Measurements from ENCODE around the gene SLFN11. TPM values are rescaled to one million over a fixed set of nuclear protein-coding genes. Genes with fewer than 3 reads are reported as not detected.
A peak's percentile ranks its signal among the peaks of the same experiment; 100 is the strongest.
"Not testable (repeated sequence)": the region's sequence is repeated elsewhere in the genome, so short reads cannot be mapped to it uniquely, and the experiment has no call there.

Gene SLFN11
- total RNA-seq, 4 donors from 2014 or later, result 1.4 to 12.4 (median 10.1) TPM

GRCh38 chr17:35312790-35313711 lies 60.4 kb downstream of the SLFN11 start:
- no peak for DNase-seq
- Histone ChIP-seq H3K27me3 (no peaks in the 10 kb centered on the region), H3K4me3 (peak overlapping the region; percentile 1 to 58 (median 36)), H3K36me3 (no peaks in the 10 kb centered on the region), H3K27ac (peak overlapping the region; percentile 8 to 87 (median 80)), H3K9me3 (no peaks in the 10 kb centered on the region), H3K4me1 (peaks cover 18 to 35% (median 26%) of the 10 kb centered on the region in 3 donors)
- intact Hi-C loops (cut with DNase I), result loop anchor here (5.0 kb wide), 1 partner anchor 224 kb away; the partner anchor contains the start of gene SLFN12L
- 22 to 34% methylated on average over 6 to 9 of the region's 20 CpGs for WGBS, 2 donors
- peak in 2 of 4 donors; percentile 4 to 39 for TF ChIP-seq POLR2A (IDR thresholded peaks at IDR 0.05)
- peak; percentile 68 to 85 (median 78) for TF ChIP-seq CTCF (IDR thresholded peaks at IDR 0.05)

DNA sequence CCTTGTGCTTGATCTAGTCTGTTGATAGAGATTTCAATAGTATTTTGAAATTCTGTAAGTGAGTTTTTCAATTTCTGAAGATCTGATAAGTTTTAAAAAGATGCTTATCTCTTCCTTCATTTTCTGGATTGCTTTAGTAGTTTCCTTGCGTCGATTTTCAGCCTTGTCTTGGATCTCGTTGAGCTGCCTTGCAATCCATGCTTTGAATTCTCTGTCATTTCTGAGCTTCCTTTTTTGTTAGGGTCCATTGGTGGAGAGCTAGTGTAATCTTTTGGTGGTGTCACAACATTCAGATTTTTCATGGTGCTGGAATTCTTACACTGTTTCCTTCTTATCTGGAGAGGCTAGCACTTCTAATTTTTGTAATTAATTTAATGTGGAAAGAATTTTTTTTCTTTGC lies 61.1 kb downstream of the SLFN11 start:
- TF ChIP-seq CTCF (IDR thresholded peaks at IDR 0.05), result no peak
- TF ChIP-seq POLR2A (IDR thresholded peaks at IDR 0.05), result no peak
- Histone ChIP-seq H3K27ac (no peak overlapping the region), H3K36me3 (no peaks in the 10 kb centered on the region), H3K9me3 (no peaks in the 10 kb centered on the region), H3K4me1 (peaks cover 18 to 35% (median 26%) of the 10 kb centered on the region in 3 donors), H3K27me3 (no peaks in the 10 kb centered on the region), H3K4me3 (no peak overlapping the region)
- 61 to 74% methylated on average over 3 of the region's 3 CpGs for WGBS, 2 donors
- no peak for DNase-seq
- intact Hi-C loops (cut with DNase I), result loop anchor here (5.0 kb wide), 1 partner anchor 225 kb away; the partner anchor contains the start of gene SLFN12L

DNA sequence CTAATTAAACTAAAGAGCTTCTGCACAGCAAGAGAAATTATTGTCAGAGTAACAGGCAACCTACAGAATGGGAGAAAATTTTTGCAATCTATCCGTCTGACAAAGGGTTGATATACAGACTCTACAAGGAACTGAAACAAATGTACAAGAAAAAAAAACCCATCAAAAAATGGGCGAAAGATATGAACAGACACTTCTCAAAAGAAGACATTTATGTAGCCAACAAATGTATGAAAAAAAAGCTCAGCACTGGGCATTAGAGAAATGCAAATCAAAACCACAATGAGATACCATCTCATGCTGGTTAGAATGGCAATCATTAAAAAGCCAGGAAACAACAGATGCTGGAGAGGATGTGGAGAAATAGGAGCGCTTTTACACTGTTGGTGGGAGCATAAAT lies 64.1 kb downstream of the SLFN11 start:
- H3K9me3 ChIP-seq; H3K27ac ChIP-seq; DNase-seq; H3K36me3 ChIP-seq; intact Hi-C loops (cut with DNase I); H3K4me3 ChIP-seq; H3K27me3 ChIP-seq: not testable (repeated sequence)
- H3K4me1 ChIP-seq, result peaks cover 14 to 17% (median 15%) of the 10 kb centered on the region in 3 donors
- 85 to 86% methylated on average over 3 of the region's 3 CpGs for WGBS, 2 donors

Small RNAs within 50 kb of the gene (small RNA-seq; reads per million reads assigned to genes)
- gene AC060766.3 (0 to 0.07 (median 0) reads per million in 4 donors), gene AC060766.5 (0 reads per million in 4 donors)

Other genes with a start within 250 kb of the SLFN11 start
- 10 to 100 TPM in 3 of 4 donors, 1 to 10 TPM in 1; 8.2 to 19.6 (median 17.8) TPM for gene NLE1, start 231.3 kb downstream of the SLFN11 start, total RNA-seq
- not detected for gene UNC45B, start 225.8 kb downstream of the SLFN11 start, total RNA-seq
- not detected for gene SLC35G3, start 179.2 kb downstream of the SLFN11 start, total RNA-seq
- 10 to 100 TPM in 2 of 4 donors, 1 to 10 TPM in 2; 7.3 to 20.4 (median 14.0) TPM for gene SLFN5, start 130.5 kb downstream of the SLFN11 start, total RNA-seq
- gene SLFN12, start 58.9 kb upstream of the SLFN11 start, total RNA-seq, result 1 to 10 TPM; 1.3 to 5.0 (median 3.7) TPM
- 1 to 10 TPM; 2.7 to 7.6 (median 5.8) TPM for gene SLFN13, start 75.1 kb upstream of the SLFN11 start, total RNA-seq
- gene SLFN12L, start 164.1 kb upstream of the SLFN11 start, total RNA-seq, result 1 to 10 TPM in 3 of 4 donors, under 1 TPM in 1; 0.50 to 3.4 (median 1.2) TPM
- gene SLFN14, start 187.2 kb upstream of the SLFN11 start, total RNA-seq, result not detected
- 1 to 10 TPM in 3 of 4 donors, under 1 TPM in 1; 0.95 to 4.4 (median 3.6) TPM for gene PEX12, start 204.9 kb upstream of the SLFN11 start, total RNA-seq
- gene AP2B1, start 213.7 kb upstream of the SLFN11 start, total RNA-seq, result 10 to 100 TPM in 3 of 4 donors, 1 to 10 TPM in 1; 9.7 to 99.4 (median 37.4) TPM